HG03469 (cell line): Measurements from ENCODE around the gene HLA-DQB1.
A peak's percentile ranks its signal among the peaks of the same experiment; 100 is the strongest.
"Not testable (repeated sequence)": the region's sequence is repeated elsewhere in the genome, so short reads cannot be mapped to it uniquely, and the experiment has no call there.

Experiments
- ATAC-seq: cut with Tn5 transposase; IDR thresholded peaks from one replicate; pipeline ENCODE4 v1.9.1; 2021; ENCODE audit warnings: mild to moderate bottlenecking, moderate library complexity, moderate number of reproducible peaks; ENCODE audit not compliant: unreplicated experiment

HLA-DQB1 gene

DNA sequence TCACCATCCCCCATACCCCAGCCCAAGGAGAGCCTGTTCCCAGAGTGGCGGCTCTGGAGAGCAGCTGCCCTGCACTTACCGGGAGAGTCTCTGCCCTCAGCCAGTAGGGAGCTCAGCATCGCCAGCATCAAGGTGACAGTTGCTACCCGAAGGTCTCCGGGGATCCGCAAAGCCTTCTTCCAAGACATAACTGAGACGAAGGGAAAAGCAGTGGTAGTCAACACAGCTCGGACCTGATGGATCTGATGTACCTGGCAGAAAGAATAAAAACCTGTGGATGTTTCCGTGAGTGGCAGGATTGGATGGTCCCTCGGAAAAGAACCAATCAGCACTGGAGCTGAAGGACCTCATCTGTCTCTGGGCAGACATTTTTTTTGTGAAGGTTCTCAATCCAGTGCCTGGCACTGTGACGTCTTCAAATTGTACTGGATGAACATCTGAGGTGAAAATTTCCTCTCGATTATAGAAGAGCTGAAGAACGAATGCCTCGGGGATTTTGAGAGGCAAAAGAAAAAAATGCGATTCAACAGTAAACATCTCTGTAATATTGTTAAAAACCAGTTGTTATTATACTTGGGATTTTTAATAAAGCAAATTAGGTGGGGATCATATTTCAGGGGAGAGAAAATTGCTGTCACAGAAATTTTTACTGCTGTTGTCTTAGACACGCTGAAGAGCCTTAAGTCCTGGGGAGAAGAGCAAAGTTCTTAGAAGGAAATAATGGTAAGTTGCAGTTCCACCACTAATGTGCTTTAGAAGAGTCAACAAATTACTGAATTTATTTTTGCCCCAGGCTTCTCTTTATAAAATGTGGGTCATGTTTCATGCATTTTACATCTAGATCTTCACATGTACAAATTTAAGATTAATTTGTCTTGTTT, at the start of gene HLA-DQB1:
HLA-DQB1 (minus strand) TSS at position 238 of the 881 bp plus-strand sequence; CDS start at position 188, 50 bp downstream.
- ATAC-seq: peak; percentile 63

DNA sequence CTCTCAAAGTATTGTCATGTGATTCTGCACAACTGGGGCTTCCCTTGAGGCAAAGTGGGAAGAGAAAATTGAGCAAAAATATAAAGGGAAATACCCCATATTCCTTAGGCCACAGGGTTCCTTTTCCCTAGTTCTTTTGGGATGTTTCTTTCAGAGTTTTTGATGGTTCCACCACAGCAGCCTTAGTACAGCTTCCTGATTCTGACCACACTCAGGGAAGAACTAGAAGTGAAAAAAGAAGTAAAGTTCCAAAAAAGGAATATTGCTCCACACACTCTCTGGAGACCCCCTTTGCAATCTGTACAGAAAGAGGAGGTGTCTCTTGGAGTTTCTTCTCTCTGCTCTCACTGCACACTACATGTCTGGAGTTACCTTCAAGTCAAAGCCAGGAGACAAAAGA, 46.8 kb upstream of the HLA-DQB1 start:
- ATAC-seq: no peak

DNA sequence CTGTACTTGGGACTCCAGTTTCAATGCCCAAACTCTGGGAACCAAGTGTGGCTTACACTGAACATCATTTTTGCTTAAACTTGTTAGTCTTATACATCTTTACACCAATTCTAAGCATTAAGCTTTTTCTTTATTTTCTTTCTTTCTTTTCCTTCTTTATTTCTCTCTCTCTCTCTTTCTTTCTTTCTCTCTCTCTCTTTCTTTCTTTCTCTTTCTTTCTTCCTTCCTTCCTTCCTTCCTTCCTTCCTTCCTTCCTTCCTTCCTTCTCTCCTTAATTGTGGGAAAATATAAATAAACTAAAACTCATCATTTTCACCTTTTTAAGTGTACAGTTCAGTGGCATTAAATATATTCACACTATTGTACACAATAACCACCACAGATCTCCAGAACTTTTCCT, 43.2 kb upstream of the HLA-DQB1 start:
- no peak for ATAC-seq

DNA sequence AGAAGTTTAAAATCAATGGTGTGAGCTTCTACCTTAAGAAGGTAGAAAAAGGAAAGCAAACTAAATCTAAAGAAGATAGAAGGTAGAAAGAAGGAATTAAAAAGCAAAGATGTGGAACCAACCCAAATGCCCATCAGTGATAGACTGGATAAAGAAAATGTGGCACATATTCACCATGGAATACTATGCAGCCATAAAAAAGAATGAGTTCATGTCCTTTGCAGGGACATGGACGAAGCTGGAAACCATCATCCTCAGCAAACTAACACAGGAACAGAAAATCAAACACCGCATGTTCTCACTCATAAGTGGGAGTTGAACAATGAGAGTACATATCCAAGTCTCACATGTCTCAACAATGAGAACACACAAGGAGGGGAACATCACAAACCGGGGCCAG, 38.7 kb upstream of the HLA-DQB1 start:
- ATAC-seq: not testable (repeated sequence)

DNA sequence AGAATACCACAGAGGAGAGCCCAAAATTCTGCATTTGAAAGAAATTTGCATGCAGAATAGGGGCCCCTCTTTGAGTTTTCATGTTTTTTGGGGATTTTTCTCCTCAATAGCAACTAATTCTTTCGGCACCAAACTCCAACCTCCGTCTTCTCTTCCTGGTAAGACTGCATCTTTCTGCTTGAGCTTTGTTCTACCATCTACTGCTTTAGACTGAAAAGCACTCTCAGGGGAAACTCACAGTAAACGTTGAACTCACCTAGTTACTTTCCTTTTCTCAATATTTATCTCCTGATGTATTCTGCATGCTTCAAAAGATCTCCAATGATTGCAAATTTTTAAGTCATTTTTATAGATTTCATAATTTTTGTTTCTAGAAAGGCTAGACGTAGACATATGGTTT, 36.9 kb upstream of the HLA-DQB1 start:
- no peak for ATAC-seq

DNA sequence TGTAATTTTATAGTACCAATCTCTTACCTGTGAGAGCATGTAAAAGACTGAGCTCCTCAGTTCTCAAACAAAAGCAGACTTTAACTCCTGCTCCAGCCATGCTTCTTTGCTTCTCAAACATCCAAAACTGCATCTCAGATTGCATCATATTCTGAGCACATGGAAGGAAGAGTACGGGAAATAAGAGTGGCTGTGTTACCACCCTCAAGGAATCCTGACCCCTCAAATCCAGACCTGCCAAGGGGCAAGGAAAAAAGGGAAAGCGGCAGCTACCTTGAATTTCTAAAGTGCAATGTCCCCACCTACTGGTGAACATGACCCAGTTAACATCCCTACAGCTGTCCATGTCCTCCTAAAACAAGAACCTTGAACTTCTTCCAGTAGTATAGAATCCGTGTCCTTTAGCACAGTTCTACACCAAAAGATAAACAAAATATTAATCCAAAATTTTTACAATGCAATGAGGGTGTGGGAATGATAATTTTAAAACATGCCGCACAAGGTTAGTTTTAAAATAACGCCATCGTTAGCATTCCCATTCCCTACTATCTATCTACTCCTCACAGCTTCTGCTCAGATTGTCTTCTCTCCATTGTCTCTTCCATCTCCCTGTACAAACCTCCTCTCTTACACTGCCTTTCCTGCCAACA, 34.1 kb upstream of the HLA-DQB1 start:
- ATAC-seq: no peak

DNA sequence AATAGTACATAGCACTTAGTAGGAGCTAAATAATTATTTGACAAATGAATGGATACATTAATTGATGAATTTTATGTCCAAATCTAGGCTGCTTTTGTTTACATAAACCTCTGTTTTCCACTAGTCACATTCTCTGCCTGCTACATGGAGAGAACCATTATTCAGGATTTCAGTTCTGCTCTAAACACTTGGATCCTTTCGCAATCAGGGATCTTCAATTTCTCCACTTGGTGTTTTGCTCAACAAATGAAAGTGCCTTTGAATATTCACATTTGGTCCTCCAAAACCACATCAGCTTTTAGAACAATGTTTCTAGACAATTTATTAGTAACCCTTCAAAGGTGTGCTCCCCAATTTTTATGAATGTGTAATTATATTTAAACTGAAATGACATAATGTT, 30.6 kb upstream of the HLA-DQB1 start:
- ATAC-seq: no peak

DNA sequence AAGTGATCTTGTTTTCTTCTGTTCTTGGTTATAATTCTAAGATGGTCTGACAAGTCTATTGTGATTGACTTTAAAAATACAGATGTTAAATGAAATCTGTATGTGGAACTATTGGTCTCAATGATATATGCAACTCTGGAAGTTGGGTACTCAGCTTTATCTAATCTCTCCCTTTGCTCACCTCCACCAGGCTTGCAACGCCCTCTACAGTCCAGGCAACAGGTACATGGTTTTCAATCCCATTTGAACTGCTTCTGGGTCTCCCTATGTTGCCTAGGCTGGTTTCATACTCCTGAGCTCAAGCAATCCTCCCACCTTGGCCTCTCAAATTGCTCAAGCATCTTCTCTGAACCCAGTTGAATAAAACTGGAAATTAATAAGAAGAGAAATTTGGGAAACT, 25.6 kb upstream of the HLA-DQB1 start:
- no peak for ATAC-seq

DNA sequence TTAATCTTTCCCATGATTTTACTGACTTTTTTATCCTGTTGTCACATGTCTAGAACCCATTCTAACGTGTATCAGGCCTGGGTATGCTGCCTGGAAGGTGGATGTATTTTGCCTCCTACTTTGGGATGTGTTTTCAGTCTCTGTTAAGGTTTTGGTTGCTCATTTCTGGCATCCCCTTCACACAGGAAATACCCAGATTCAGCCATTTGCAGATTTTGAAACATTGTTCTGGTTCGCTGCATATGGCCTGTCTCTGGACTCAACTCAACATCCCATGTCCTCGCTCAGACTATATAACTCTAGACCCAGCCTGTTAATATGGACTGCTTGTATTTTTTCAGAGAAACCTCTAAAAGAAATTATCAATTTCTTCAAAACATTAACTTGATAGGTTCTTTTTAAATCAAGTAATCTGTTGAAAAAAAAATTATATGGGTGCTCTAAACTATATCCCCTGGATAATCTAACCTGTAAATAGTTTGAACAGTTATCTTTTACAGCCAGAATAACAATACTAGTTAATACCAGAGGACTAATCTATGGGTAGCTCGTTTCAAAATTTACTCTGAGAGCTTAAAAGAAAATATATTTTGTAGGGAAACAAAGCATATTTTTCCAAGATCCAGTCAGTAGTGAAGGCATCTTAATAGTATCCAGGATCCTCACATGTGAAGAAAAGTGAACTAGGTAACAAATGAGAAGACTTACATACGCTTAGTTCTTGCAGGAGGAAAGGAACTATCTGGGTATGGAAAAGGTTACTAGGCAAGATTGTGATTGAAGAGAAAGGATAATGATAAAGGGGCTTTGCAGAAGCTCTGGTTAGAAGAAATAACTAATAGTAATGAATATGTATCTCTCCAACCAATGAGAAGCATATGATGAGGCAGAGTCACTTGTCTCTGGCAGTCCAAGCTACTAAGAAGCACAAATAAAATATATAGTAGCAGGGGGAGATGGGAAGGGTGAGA, 23.4 kb upstream of the HLA-DQB1 start:
- ATAC-seq: no peak

DNA sequence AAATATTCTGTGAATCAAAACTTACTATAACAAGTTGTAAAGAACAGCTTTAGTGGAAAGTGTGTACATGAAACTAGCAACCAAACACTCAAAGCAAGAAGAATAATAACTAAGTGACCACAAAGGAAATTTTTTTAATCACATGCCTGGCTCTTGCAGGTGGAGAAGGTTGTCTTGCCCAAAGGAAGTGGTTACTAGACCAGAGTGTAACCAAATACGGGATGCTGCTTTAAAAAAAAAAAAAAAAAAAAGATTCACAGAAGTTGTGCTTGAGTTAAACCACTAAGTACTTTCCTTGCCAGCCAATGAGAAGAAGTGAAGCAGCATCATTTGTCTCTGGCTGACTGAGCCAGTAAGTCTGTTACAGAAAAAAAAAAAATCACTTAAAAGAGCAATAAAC, 19.1 kb upstream of the HLA-DQB1 start:
- peak; percentile 60 for ATAC-seq

DNA sequence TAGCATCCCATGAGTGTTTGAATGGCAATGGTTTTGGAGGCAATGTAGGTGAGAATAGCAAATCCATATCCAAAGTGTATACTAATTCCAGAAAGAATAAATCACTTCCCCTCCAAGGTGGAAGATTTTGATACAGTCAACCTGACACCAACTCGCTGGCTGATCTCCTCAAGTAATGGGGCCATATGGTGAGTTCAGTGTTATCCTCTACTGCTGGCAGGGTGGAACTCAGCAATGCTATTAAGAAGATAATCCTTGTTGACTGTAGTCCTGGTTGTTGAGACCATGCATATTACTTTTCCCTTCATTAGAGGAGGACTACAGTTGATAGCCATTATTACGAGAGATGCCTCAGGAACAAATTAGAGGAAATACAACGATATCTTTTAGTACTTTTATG, 17.8 kb upstream of the HLA-DQB1 start:
- no peak for ATAC-seq

DNA sequence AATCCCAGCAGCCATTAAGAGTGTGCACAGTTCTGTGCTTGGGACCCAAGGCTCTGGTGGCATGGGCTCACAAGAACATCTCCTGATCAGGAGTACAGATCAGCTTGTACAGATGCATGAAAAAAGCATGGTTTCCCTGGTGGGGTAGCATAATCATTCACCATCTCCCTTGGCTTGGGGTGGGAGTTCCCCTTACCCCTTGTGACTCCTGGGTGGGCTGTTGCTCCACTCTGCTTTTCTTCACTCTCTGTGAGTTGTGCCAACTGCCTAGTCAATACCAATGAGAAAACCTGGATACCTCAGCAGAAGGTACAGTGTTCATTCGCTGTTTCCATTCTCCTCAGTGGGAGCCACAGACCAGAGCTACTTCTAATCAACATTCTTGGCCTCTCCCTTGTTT, 13.6 kb upstream of the HLA-DQB1 start:
- ATAC-seq: no peak

DNA sequence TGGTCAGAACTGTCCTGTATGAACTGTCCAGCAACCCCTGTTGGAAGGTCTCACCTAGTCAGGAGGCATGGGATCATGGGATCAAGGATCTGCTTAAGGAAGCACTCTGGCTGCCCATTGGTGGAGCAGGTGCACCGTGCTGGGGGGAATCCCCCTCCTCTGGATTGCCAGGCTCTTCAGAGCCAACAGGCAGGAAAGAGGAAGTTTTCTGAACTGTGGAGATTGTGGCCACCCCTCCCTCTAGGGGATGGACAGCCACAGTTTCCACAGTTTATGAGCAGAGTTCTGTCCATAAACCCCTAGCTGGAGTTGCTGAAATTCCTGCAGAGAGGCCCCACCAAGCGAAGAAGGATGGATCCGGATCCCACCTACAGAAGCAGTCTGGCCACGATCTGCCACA, 13.0 kb upstream of the HLA-DQB1 start:
- no peak for ATAC-seq

DNA sequence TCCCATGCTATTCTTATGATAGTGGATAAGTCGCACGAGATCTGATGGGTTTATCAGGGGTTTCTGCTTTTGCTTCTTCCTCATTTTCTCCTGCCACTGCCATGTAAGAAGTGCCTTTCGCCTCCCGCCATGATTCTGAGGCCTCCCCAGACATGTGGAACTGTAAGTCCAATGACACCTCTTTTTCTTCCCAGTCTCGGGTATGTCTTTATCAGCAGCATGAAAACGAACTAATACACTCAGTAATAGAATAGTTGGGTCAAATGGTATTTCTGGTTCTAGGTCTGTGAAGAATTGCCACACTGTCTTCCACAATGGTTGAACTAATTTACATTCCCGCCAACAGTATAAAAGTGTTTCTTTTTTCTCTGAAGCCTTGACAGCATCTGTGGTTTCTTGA, 7.7 kb upstream of the HLA-DQB1 start:
- ATAC-seq: not testable (repeated sequence)

DNA sequence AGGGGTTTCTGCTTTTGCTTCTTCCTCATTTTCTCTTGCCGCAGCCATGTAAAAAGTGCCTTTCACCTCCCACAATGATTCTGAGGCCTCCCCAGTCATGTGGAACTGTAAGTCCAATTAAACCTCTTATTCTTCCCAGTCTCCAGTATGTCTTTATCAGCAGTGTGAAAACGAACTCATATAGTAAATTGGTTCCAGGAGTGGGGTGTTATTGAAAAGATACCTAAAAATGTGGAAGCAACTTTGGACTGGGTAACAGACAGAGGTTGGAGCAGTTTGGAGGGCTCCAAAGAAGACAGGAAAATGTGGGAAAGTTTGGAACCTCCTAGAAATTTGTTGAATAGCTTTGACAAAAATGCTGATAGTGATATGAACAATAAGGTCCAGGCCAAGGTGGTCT, 5.5 kb upstream of the HLA-DQB1 start:
- not testable (repeated sequence) for ATAC-seq

DNA sequence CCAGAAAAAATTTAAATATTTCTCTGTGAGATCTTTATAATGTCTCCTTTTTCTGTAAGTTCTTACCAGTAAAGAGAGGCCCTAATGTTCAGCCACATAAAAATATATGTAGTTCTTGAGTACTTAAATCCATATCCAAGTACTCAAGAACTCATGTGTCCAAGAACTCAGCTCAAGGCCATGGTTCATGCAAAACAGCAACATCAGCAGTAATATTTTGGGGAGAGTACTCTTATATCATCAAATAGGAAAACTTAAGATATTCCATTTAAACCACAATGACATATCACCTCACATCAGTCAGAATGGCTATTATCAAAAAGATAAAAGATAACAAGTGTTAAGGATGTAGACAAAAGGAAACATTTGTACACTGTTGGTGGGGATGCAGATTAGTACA, 3.4 kb upstream of the HLA-DQB1 start:
- no peak for ATAC-seq

DNA sequence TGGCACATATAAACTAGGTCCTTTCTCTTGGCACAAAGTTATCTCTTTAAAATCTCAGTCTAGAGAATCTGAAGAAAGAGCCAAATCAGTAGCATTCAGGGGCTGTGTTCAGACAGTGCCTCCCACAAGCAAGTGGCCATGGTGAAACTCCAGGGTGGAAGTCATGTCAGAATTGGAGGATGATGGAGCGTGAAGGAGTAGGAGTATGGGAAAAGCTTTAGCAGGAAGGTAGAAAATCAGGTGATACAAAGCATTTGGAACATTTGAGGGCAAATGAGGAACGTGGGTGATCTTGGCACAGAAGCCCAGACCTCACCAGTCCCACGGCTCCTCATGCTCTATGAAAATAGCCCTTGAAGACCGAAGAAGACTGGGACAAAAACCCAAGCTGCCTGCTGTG, 2.8 kb upstream of the HLA-DQB1 start:
- no peak for ATAC-seq

DNA sequence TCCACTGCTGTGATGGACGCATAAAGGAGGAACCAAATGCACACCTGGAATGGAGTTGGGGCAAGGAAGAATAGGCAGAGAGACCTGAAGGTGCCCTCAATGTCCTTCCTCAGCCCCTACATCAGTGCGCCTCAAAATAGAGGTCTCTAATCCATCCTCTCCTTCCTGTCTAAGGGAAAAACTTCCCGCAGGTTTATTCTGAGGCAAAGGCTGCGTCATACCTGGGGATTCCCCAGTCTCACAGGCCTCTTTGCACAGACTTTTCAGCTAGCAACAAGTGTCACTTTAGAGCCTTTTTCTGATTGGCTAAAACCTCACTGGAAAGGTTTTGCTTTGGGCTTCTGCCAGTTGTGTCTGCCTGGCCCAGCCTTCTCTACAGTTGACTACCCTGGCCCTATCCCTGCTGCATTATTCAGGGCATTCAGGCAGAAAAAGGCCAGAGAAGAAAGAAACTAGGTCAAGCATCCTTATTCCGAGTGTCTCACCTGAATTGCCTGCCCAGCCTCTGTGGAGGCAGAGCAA, 1.8 kb upstream of the HLA-DQB1 start:
- no peak for ATAC-seq

DNA sequence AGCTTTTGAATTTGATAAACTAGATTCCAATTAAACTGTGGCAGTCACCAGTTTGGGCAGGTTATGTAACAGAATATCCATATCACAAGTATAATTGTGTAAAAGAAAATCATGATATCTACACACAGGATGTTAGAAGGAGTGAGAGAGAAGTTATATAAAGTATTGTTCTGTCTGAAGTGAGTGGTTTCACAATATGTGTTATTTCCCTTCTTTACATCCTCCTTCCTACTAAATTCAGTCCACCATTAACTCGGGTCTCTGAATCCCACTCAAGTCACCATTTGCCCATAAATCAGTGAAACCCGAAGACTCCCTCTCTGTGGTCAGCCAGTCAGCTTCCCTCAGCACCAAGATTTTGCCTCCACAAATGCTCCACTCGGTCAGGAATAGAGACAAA, 796 bp downstream of the HLA-DQB1 start:
- no peak for ATAC-seq

DNA sequence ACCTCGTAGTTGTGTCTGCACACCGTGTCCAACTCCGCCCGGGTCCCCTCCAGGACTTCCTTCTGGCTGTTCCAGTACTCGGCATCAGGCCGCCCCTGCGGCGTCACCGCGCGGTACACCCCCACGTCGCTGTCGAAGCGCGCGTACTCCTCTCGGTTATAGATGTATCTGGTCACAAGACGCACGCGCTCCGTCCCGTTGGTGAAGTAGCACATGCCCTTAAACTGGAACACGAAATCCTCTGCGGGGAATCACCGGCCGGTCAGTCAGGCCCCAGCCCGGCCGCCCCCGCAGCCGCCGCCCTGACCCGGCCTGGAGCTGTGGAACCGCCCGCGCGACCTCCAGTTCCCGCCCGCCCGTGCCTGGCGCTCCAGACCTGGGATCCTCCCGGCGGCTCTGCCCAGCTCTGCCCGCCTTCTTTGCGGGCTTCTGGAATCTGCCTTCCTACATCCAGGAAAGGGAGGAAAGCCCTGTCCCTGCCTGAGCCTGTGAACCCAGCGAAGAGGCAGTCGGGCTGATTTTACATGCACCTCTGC, 1.6 kb downstream of the HLA-DQB1 start:
- ATAC-seq: no peak

DNA sequence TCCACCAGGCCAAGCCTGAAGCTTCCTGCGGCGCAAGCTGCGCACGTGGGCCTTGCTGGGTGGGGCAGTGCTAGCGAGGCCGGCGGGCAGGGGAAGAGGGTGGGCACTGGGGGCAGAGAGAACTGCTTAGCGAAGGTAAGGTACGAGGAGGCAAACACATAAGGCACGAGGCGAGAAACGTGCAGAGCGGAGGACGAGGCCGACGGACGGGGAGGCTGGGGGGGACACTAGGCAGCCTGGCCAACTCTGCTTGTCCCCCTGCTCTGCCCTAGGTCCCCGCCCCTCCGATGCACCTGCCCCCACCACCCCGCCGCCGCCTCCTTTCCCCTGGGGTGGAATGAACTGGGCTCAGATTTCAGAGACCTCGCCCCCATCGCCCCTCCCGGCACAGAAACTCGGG, 2.1 kb downstream of the HLA-DQB1 start:
- no peak for ATAC-seq
